Fibroblast of lung (primary cell): Measurements from ENCODE around the gene LYPD6B. TPM values are rescaled to one million over a fixed set of nuclear protein-coding genes. Genes with fewer than 3 reads are reported as not detected.

Experiments used
- DNase-seq, 2 donors: peaks; one replicate each; pipeline versions ENCODE4 v3.0.0 to v3.0.0-alpha.2; 2010; ENCODE audit warnings: low read depth in 2 of 2
- H2AFZ ChIP-seq: 2 replicates; pipeline ENCODE4 v1.5.1; 2012; ENCODE audit warnings: low read length, control low read depth, inconsistent platforms
- H3K27ac ChIP-seq: 2 replicates; pipeline ENCODE4 v1.5.1; 2011; ENCODE audit warnings: low read length, control low read depth; ENCODE audit not compliant: insufficient read depth
- H3K27me3 ChIP-seq: 2 replicates; pipeline ENCODE4 v1.5.1; 2011; ENCODE audit warnings: mild to moderate bottlenecking, low read length; ENCODE audit not compliant: control insufficient read depth, insufficient read depth
- H3K36me3 ChIP-seq: 2 replicates; pipeline ENCODE4 v1.5.1; 2011; ENCODE audit warnings: low read length; ENCODE audit not compliant: control insufficient read depth, insufficient read depth
- H3K4me1 ChIP-seq: 2 replicates; pipeline ENCODE4 v1.5.1; 2011; ENCODE audit warnings: low read length; ENCODE audit not compliant: control insufficient read depth, insufficient read depth; ENCODE audit errors: extremely low read depth
- H3K4me2 ChIP-seq: 2 replicates; pipeline ENCODE4 v1.5.1; 2011; ENCODE audit warnings: low read length, control low read depth; ENCODE audit not compliant: insufficient read depth; ENCODE audit errors: extremely low read depth
- H3K4me3 ChIP-seq, 4 experiments: fragments of 200-600 bp in 1 of 4; sonication (generic) in 1 of 4; replicated peaks in 1 of 4; 2 replicates each; pipeline ENCODE4 v1.5.1; 2011 to 2016; ENCODE audit warnings: low read length in 4 of 4, low read depth in 3 of 4, mild to moderate bottlenecking in 3 of 4, control low read depth in 2 of 4, inconsistent platforms in 1 of 4, mixed read lengths in 1 of 4; ENCODE audit not compliant: insufficient read depth in 1 of 4; ENCODE audit errors: control extremely low read depth in 1 of 4
- H3K79me2 ChIP-seq: 2 replicates; pipeline ENCODE4 v1.5.1; 2012; ENCODE audit warnings: mild to moderate bottlenecking, low read length, inconsistent platforms; ENCODE audit not compliant: control insufficient read depth, insufficient read depth
- H3K9ac ChIP-seq: 2 replicates; pipeline ENCODE4 v1.5.1; 2011; ENCODE audit warnings: mild to moderate bottlenecking, low read length, control low read depth; ENCODE audit not compliant: insufficient read depth
- H3K9me3 ChIP-seq: 2 replicates; pipeline ENCODE4 v1.5.1; 2012; ENCODE audit warnings: low read depth, low read length; ENCODE audit not compliant: control insufficient read depth, insufficient read depth
- H4K20me1 ChIP-seq: 2 replicates; pipeline ENCODE4 v1.5.1; 2011; ENCODE audit warnings: low read length; ENCODE audit not compliant: control insufficient read depth, insufficient read depth; ENCODE audit errors: extremely low read depth
- EZH2 ChIP-seq: IDR thresholded peaks from 2 replicates; pipeline ENCODE4 v1.5.1; 2012; ENCODE audit warnings: low read length, control low read depth, mild to moderate bottlenecking; ENCODE audit errors: missing control alignments
- polyA plus RNA-seq, 2 donors: library from polyadenylated mRNA; depleted of rRNA in 1 of 2; stranded (reverse) in 1 of 2; unstranded in 1 of 2; fragments of >200 nt; gene quantifications; 2 replicates each; pipeline ENCODE4 v1.2.1, GENCODE V29; 2011 to 2012; ENCODE audit warnings: missing spikeins in 1 of 2
- total RNA-seq: library from RNA; depleted of rRNA; stranded (reverse); fragments of >200 nt; gene quantifications from 2 replicates; pipeline ENCODE4 v1.2.1, GENCODE V29; 2014
- TF ChIP-seq, protein P1 (sequence below), 2 donors: IDR thresholded peaks in 1 of 2; conservative IDR thresholded peaks in 1 of 2; 1 replicate in 1 of 2; 2 replicates in 1 of 2; pipeline ENCODE4 v1.5.1; 2011 to 2012; ENCODE audit warnings: low read length in 2 of 2, control low read depth in 1 of 2, inconsistent platforms in 1 of 2, low read depth in 1 of 2, mild to moderate bottlenecking in 1 of 2

LYPD6B gene
- total and polyA plus RNA-seq, 2 donors (not counting 1 experiment from before 2014, with no cell fraction given): 0.11 TPM; not detected in 1

GRCh38 chr2:149059822-149060221, 21.3 kb downstream of the LYPD6B start:
- H3K79me2 ChIP-seq: no peaks in the 10 kb centered on the region
- no peaks in the 10 kb centered on the region for H3K36me3 ChIP-seq
- no peaks in the 10 kb centered on the region for H3K4me1 ChIP-seq
- TF ChIP-seq, protein P1, sequence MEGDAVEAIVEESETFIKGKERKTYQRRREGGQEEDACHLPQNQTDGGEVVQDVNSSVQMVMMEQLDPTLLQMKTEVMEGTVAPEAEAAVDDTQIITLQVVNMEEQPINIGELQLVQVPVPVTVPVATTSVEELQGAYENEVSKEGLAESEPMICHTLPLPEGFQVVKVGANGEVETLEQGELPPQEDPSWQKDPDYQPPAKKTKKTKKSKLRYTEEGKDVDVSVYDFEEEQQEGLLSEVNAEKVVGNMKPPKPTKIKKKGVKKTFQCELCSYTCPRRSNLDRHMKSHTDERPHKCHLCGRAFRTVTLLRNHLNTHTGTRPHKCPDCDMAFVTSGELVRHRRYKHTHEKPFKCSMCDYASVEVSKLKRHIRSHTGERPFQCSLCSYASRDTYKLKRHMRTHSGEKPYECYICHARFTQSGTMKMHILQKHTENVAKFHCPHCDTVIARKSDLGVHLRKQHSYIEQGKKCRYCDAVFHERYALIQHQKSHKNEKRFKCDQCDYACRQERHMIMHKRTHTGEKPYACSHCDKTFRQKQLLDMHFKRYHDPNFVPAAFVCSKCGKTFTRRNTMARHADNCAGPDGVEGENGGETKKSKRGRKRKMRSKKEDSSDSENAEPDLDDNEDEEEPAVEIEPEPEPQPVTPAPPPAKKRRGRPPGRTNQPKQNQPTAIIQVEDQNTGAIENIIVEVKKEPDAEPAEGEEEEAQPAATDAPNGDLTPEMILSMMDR (conservative IDR thresholded peaks at IDR 0.05 in 1 of 2, IDR thresholded peaks at IDR 0.05 in 1 of 2; ENCODE audit: low read depth in 1 of 2, low read length in 2 of 2): no peak
- no peak for TF ChIP-seq EZH2
- DNase-seq: no peak
- H3K27me3 ChIP-seq: no peaks in the 10 kb centered on the region
- H3K4me3 ChIP-seq: no peak overlapping the region
- H3K4me2 ChIP-seq: no peak overlapping the region
- no peak overlapping the region for H3K27ac ChIP-seq
- no peak overlapping the region for H2AFZ ChIP-seq
- H4K20me1 ChIP-seq: no peaks in the 10 kb centered on the region
- H3K9me3 ChIP-seq: no peaks in the 10 kb centered on the region
- H3K9ac ChIP-seq: no peak overlapping the region

GRCh38 chr2:149061133-149061745, 22.7 kb downstream of the LYPD6B start:
- no peak overlapping the region for H3K27ac ChIP-seq
- H2AFZ ChIP-seq: no peak overlapping the region

GRCh38 chr2:149062531-149062930, 24.0 kb downstream of the LYPD6B start:
- no peak overlapping the region for H3K4me3 ChIP-seq
- DNase-seq: no peak
- no peaks in the 10 kb centered on the region for H3K36me3 ChIP-seq
- no peak overlapping the region for H3K9ac ChIP-seq
- no peaks in the 10 kb centered on the region for H3K27me3 ChIP-seq
- no peak overlapping the region for H3K27ac ChIP-seq
- H4K20me1 ChIP-seq: no peaks in the 10 kb centered on the region
- H3K4me1 ChIP-seq: no peaks in the 10 kb centered on the region
- no peak for TF ChIP-seq EZH2
- TF ChIP-seq, protein P1 (conservative IDR thresholded peaks at IDR 0.05 in 1 of 2, IDR thresholded peaks at IDR 0.05 in 1 of 2; ENCODE audit: low read depth in 1 of 2, low read length in 2 of 2): no peak
- H3K4me2 ChIP-seq: no peak overlapping the region
- no peak overlapping the region for H2AFZ ChIP-seq
- no peaks in the 10 kb centered on the region for H3K9me3 ChIP-seq
- no peaks in the 10 kb centered on the region for H3K79me2 ChIP-seq

More at GRCh38 chr2:149061133-149061745, 22.7 kb downstream of the LYPD6B start:
- H3K9me3 ChIP-seq: no peaks in the 10 kb centered on the region
- H3K9ac ChIP-seq: no peak overlapping the region
- no peaks in the 10 kb centered on the region for H3K36me3 ChIP-seq
- H3K4me2 ChIP-seq: no peak overlapping the region
- H3K27me3 ChIP-seq: no peaks in the 10 kb centered on the region
- no peaks in the 10 kb centered on the region for H3K4me1 ChIP-seq
- H4K20me1 ChIP-seq: no peaks in the 10 kb centered on the region
- DNase-seq: no peak
- no peaks in the 10 kb centered on the region for H3K79me2 ChIP-seq
- H3K4me3 ChIP-seq: no peak overlapping the region
- no peak for TF ChIP-seq EZH2
- TF ChIP-seq, protein P1 (conservative IDR thresholded peaks at IDR 0.05 in 1 of 2, IDR thresholded peaks at IDR 0.05 in 1 of 2; ENCODE audit: low read depth in 1 of 2, low read length in 2 of 2): no peak
